Keratinocyte (primary cell): ENCODE measurements around the gene RXRA. TPM values are rescaled to one million over a fixed set of nuclear protein-coding genes. Genes with fewer than 3 reads are reported as not detected.

Source experiments
- DNase-seq: peaks from one replicate; pipeline ENCODE4 v3.0.0-alpha.2; 2011; ENCODE audit warnings: low read depth, missing footprints, low spot score
- FAIRE-seq: peaks from 2 replicates; lab custom pipeline; 2011; peaks lifted over from hg19 to GRCh38; lab: Jason Lieb, UNC
- H2AFZ ChIP-seq: 2 replicates; pipeline ENCODE4 v1.6.0; 2012; ENCODE audit warnings: low read length, control low read depth, inconsistent platforms; ENCODE audit not compliant: control insufficient read depth
- H3K27ac ChIP-seq: 2 replicates; pipeline ENCODE4 v1.5.1; 2011; ENCODE audit warnings: low read length; ENCODE audit not compliant: control insufficient read depth, insufficient read depth
- H3K27me3 ChIP-seq: 3 replicates; pipeline ENCODE4 v1.6.0; 2011; ENCODE audit warnings: low read length; ENCODE audit not compliant: control insufficient read depth, insufficient read depth; ENCODE audit errors: extremely low read depth
- H3K36me3 ChIP-seq, 2 experiments: 2 replicates in 1 of 2; 3 replicates in 1 of 2; pipeline ENCODE4 v1.5.1; 2011; ENCODE audit warnings: low read length in 2 of 2, mild to moderate bottlenecking in 1 of 2; ENCODE audit not compliant: control insufficient read depth in 2 of 2, insufficient read depth in 2 of 2; ENCODE audit errors: extremely low read depth in 1 of 2
- H3K4me1 ChIP-seq: 3 replicates; pipeline ENCODE4 v1.5.1; 2011; ENCODE audit warnings: low read length; ENCODE audit not compliant: control insufficient read depth, insufficient read depth; ENCODE audit errors: extremely low read depth
- H3K4me2 ChIP-seq: 3 replicates; pipeline ENCODE4 v1.6.0; 2011; ENCODE audit warnings: low read depth, low read length; ENCODE audit not compliant: control insufficient read depth, insufficient read depth; ENCODE audit errors: extremely low read depth
- H3K4me3 ChIP-seq, 3 experiments: fragments of 200-600 bp in 1 of 3; sonication (generic) in 1 of 3; 2 replicates in 2 of 3; 3 replicates in 1 of 3; pipeline ENCODE4 v1.5.1; 2011 to 2016; ENCODE audit warnings: low read length in 3 of 3, mild to moderate bottlenecking in 3 of 3, control low read depth in 2 of 3, inconsistent platforms in 1 of 3, low read depth in 1 of 3, mixed read lengths in 1 of 3, mixed run types in 1 of 3, moderate library complexity in 1 of 3; ENCODE audit not compliant: control insufficient read depth in 2 of 3, insufficient read depth in 2 of 3; ENCODE audit errors: extremely low read depth in 1 of 3
- H3K79me2 ChIP-seq: 2 replicates; pipeline ENCODE4 v1.6.0; 2012; ENCODE audit warnings: low read length; ENCODE audit not compliant: control insufficient read depth, insufficient read depth
- H3K9ac ChIP-seq: 3 replicates; pipeline ENCODE4 v1.6.0; 2011; ENCODE audit warnings: low read length; ENCODE audit not compliant: control insufficient read depth, insufficient read depth; ENCODE audit errors: extremely low read depth
- H3K9me1 ChIP-seq: 3 replicates; pipeline ENCODE4 v1.6.0; 2011; ENCODE audit warnings: low read length; ENCODE audit not compliant: control insufficient read depth, insufficient read depth; ENCODE audit errors: extremely low read depth
- H3K9me3 ChIP-seq: 2 replicates; pipeline ENCODE4 v1.5.1; 2012; ENCODE audit warnings: low read depth, low read length; ENCODE audit not compliant: control insufficient read depth
- H4K20me1 ChIP-seq: 3 replicates; pipeline ENCODE4 v1.6.0; 2011; ENCODE audit warnings: low read length; ENCODE audit not compliant: control insufficient read depth, insufficient read depth; ENCODE audit errors: extremely low read depth
- EZH2 ChIP-seq: IDR thresholded peaks from one replicate; pipeline ENCODE4 v1.6.1; 2012; ENCODE audit warnings: inconsistent platforms, mild to moderate bottlenecking, low read length, moderate library complexity
- dilution Hi-C: fragments of 300-500 bp; cut with MboI; formaldehyde crosslinking; loops from one replicate; pipeline ENCODE4 v1.7.0; 2020; ENCODE audit warnings: low sequenced_read_pairs; ENCODE audit not compliant: extremely low pct_ligation_motif_present
- polyA plus RNA-seq, 5 experiments: library from polyadenylated mRNA; depleted of rRNA in 3 of 5; stranded (reverse) in 3 of 5; stranded (forward) in 1 of 5; unstranded in 1 of 5; fragments of >200 nt; gene quantifications; 1 replicate in 1 of 5; 2 replicates in 3 of 5; 3 replicates in 1 of 5; pipeline versions ENCODE4 v1.2.1 to v1.2.3, GENCODE V29; 2011 to 2012; ENCODE audit warnings: missing spikeins in 2 of 5, low read depth in 1 of 5, low replicate concordance in 1 of 5
- TF ChIP-seq, protein P1 (sequence below), 3 experiments: IDR thresholded peaks in 1 of 3; conservative IDR thresholded peaks in 1 of 3; optimal IDR thresholded peaks in 1 of 3; 2 replicates in 2 of 3; 3 replicates in 1 of 3; pipeline versions ENCODE3 to v1.5.1; 2011; ENCODE audit warnings: low read length in 3 of 3, mild to moderate bottlenecking in 3 of 3, moderate library complexity in 2 of 3, control low read depth in 1 of 3, inconsistent platforms in 1 of 3; ENCODE audit not compliant: insufficient read depth in 2 of 3; ENCODE audit errors: extremely low read depth in 1 of 3

RXRA gene
- polyA plus RNA-seq, 1 donor (not counting 4 experiments of a cell fraction or from before 2014, with no cell fraction given) = 9.7 TPM

DNA sequence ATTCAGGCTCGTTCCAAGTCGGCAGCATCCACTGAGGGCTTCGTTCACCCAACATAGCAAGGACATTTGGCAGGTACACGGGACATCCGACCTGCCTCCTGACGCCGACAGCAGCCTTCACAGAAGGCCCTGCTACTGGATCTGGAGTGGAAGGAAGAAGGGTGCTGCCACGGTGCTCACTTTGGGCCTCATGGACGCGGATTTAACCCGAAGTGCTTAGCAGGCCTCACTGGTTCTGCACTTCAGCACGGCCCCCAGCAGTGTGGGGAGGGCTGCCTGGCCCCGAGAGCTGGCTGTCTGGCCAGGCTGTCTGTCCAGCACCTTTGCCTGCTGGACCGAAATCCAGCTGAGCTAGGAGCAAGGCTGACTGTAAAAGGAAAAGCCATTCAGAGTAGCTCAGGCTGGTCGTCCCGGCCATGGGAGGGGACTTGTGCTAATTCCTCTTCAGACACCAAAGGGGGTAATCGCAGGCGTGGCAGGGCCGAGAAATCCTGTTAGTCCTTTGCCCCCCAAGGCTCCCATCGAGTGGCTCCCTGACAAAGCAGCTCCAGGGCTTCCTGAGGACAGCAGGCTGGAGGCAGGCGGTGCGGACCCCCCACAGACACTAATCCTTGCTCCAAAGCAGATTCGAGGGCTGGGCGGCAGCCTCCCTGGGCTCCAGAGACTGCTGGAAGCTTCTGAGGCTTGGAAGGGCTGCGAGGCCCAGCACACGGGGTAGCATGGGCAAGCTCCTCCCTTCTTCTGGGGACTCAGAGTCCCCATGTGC, 11.1 kb upstream of the RXRA start:
- dilution Hi-C loops = no loop called here
- DNase-seq (no peak), FAIRE-seq (no peak)
- no peak overlapping the region for H3K9ac ChIP-seq
- H3K9me1 ChIP-seq = no peaks in the 10 kb centered on the region
- H3K4me2 ChIP-seq = no peak overlapping the region
- no peak overlapping the region for H2AFZ ChIP-seq
- H3K27ac ChIP-seq = no peak overlapping the region
- no peaks in the 10 kb centered on the region for H3K4me1 ChIP-seq
- H3K79me2 ChIP-seq = no peaks in the 10 kb centered on the region
- no peaks in the 10 kb centered on the region for H4K20me1 ChIP-seq
- no peaks in the 10 kb centered on the region for H3K9me3 ChIP-seq
- H3K27me3 ChIP-seq = peaks cover 32% of the 10 kb centered on the region
- no peak overlapping the region for H3K4me3 ChIP-seq
- no peak for TF ChIP-seq EZH2
- TF ChIP-seq, protein P1, sequence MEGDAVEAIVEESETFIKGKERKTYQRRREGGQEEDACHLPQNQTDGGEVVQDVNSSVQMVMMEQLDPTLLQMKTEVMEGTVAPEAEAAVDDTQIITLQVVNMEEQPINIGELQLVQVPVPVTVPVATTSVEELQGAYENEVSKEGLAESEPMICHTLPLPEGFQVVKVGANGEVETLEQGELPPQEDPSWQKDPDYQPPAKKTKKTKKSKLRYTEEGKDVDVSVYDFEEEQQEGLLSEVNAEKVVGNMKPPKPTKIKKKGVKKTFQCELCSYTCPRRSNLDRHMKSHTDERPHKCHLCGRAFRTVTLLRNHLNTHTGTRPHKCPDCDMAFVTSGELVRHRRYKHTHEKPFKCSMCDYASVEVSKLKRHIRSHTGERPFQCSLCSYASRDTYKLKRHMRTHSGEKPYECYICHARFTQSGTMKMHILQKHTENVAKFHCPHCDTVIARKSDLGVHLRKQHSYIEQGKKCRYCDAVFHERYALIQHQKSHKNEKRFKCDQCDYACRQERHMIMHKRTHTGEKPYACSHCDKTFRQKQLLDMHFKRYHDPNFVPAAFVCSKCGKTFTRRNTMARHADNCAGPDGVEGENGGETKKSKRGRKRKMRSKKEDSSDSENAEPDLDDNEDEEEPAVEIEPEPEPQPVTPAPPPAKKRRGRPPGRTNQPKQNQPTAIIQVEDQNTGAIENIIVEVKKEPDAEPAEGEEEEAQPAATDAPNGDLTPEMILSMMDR (optimal IDR thresholded peaks at IDR 0.05 in 1 of 3, IDR thresholded peaks at IDR 0.05 in 1 of 3, conservative IDR thresholded peaks at IDR 0.05 in 1 of 3; ENCODE audit: extremely low read depth in 1 of 3, insufficient read depth in 2 of 3, low read length in 3 of 3) = no peak
- no peaks in the 10 kb centered on the region for H3K36me3 ChIP-seq

- no peak overlapping the region for H3K27ac ChIP-seq
- dilution Hi-C loops = no loop called here
- H3K4me2 ChIP-seq = no peak overlapping the region
- H3K27me3 ChIP-seq = peaks cover 32% of the 10 kb centered on the region
- no peak overlapping the region for H3K4me3 ChIP-seq
- no peaks in the 10 kb centered on the region for H4K20me1 ChIP-seq
- H3K9me1 ChIP-seq = no peaks in the 10 kb centered on the region
- no peak overlapping the region for H2AFZ ChIP-seq
- no peak overlapping the region for H3K9ac ChIP-seq
- no peaks in the 10 kb centered on the region for H3K36me3 ChIP-seq
- DNase-seq = no peak
- FAIRE-seq = no peak
- TF ChIP-seq, protein P1 (optimal IDR thresholded peaks at IDR 0.05 in 1 of 3, IDR thresholded peaks at IDR 0.05 in 1 of 3, conservative IDR thresholded peaks at IDR 0.05 in 1 of 3; ENCODE audit: extremely low read depth in 1 of 3, insufficient read depth in 2 of 3, low read length in 3 of 3) = no peak
- no peak for TF ChIP-seq EZH2
- no peaks in the 10 kb centered on the region for H3K4me1 ChIP-seq
- H3K9me3 ChIP-seq = no peaks in the 10 kb centered on the region
- H3K79me2 ChIP-seq = no peaks in the 10 kb centered on the region
Observed at GRCh38 chr9:134315716-134316448, 10.4 kb upstream of the RXRA start.
